ENCODE results near the gene THSD1.
"Not testable (repeated sequence)": the region's sequence is repeated elsewhere in the genome, so short reads cannot be mapped to it uniquely, and the experiment has no call there.

The THSD1 gene

DNA sequence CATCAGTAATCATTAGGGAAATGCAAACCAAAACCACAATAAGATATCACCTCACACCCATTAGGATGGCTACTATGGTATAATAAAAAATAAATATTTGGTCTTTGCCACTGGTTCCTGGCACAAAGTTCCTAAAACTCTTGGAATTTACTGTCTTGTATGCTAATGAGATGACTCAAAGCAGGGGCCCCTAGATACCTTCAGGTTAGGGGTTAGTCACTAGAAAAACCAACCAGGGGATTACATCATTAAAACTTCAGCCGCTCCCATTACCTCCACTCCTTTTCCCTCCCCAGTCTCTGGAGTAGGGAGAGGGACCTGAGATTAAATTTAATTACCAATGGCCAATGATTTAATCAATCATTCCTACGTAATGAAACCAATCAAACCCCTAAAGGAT, 49.6 kb downstream of the THSD1 start:
- Histone ChIP-seq H3K36me3 (ENCODE audit: control insufficient read depth, insufficient read depth, low read length) (no peaks in the 10 kb centered on the region), H3K27me3 (ENCODE audit: control insufficient read depth, insufficient read depth, low read length) (no peaks in the 10 kb centered on the region), H3K9ac (ENCODE audit: low read length) (no peak overlapping the region), H3K4me1 (ENCODE audit: control insufficient read depth, insufficient read depth, low read length) (no peaks in the 10 kb centered on the region), H3K4me3 (ENCODE audit: low read depth, low read length) (no peak overlapping the region), H3K27ac (ENCODE audit: low read depth, low read length) (no peak overlapping the region), H3K9me3 (ENCODE audit: control insufficient read depth, insufficient read depth, low read depth, low read length) (no peaks in the 10 kb centered on the region)

DNA sequence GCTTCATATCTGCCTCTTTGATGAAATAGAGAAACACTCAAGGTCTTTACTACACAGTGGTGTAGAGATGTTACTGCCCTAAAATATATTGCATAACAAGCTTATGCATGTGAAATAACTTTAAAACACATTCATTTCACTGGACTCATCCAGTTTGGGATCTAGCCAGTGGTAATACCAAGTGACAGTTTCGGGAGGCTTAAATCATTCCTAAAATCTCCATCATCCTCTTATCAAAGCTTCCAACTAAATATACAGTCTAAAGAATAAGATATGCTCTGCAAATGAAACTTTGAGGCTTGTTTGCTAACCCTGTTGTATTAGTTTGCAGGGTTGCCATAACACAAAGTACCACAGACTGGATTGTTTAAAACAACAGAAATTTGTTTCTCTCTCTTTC, 52.8 kb downstream of the THSD1 start:
- no peaks in the 10 kb centered on the region for H3K9me3 ChIP-seq (ENCODE audit: control insufficient read depth, insufficient read depth, low read depth, low read length)
- H3K27me3 ChIP-seq (ENCODE audit: control insufficient read depth, insufficient read depth, low read length), result no peaks in the 10 kb centered on the region
- H3K4me3 ChIP-seq (ENCODE audit: low read depth, low read length), result no peak overlapping the region
- H3K4me1 ChIP-seq (ENCODE audit: control insufficient read depth, insufficient read depth, low read length), result no peaks in the 10 kb centered on the region
- H3K9ac ChIP-seq (ENCODE audit: low read length), result no peak overlapping the region
- no peaks in the 10 kb centered on the region for H3K36me3 ChIP-seq (ENCODE audit: control insufficient read depth, insufficient read depth, low read length)
- H3K27ac ChIP-seq (ENCODE audit: low read depth, low read length), result no peak overlapping the region

- H3K9ac ChIP-seq (ENCODE audit: low read length), result no peak overlapping the region
- H3K4me3 ChIP-seq (ENCODE audit: low read depth, low read length), result no peak overlapping the region
Observed at GRCh38 chr13:52348983-52349780, 56.8 kb downstream of the THSD1 start.

DNA sequence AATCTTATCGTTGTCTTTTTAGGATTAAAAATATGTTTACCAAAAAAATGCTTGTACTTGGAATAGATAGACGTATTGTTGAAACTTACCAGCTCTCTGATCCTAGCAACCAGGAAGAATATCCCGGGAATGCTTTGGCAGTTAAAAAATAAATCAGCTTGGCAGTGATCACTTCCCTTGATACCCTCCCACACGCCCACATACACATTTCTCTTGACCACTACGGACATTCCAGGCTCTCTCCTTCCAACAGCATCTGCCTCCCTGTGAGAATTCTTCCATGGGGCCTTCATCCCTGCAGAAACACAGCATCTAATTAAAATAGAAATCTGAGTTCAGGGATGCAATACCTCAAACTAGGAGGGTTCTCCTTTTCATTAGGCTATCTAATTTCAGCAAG, 57.9 kb downstream of the THSD1 start:
- Histone ChIP-seq H3K9me3 (ENCODE audit: control insufficient read depth, insufficient read depth, low read depth, low read length) (no peaks in the 10 kb centered on the region), H3K27ac (ENCODE audit: low read depth, low read length) (no peak overlapping the region), H3K4me1 (ENCODE audit: control insufficient read depth, insufficient read depth, low read length) (no peaks in the 10 kb centered on the region), H3K36me3 (ENCODE audit: control insufficient read depth, insufficient read depth, low read length) (no peaks in the 10 kb centered on the region), H3K27me3 (ENCODE audit: control insufficient read depth, insufficient read depth, low read length) (no peaks in the 10 kb centered on the region), H3K4me3 (ENCODE audit: low read depth, low read length) (no peak overlapping the region), H3K9ac (ENCODE audit: low read length) (no peak overlapping the region)

More at GRCh38 chr13:52348983-52349780, 56.8 kb downstream of the THSD1 start:
- Histone ChIP-seq H3K27me3 (ENCODE audit: control insufficient read depth, insufficient read depth, low read length) (no peaks in the 10 kb centered on the region), H3K4me1 (ENCODE audit: control insufficient read depth, insufficient read depth, low read length) (no peaks in the 10 kb centered on the region), H3K27ac (ENCODE audit: low read depth, low read length) (no peak overlapping the region), H3K36me3 (ENCODE audit: control insufficient read depth, insufficient read depth, low read length) (no peaks in the 10 kb centered on the region), H3K9me3 (ENCODE audit: control insufficient read depth, insufficient read depth, low read depth, low read length) (no peaks in the 10 kb centered on the region)

DNA sequence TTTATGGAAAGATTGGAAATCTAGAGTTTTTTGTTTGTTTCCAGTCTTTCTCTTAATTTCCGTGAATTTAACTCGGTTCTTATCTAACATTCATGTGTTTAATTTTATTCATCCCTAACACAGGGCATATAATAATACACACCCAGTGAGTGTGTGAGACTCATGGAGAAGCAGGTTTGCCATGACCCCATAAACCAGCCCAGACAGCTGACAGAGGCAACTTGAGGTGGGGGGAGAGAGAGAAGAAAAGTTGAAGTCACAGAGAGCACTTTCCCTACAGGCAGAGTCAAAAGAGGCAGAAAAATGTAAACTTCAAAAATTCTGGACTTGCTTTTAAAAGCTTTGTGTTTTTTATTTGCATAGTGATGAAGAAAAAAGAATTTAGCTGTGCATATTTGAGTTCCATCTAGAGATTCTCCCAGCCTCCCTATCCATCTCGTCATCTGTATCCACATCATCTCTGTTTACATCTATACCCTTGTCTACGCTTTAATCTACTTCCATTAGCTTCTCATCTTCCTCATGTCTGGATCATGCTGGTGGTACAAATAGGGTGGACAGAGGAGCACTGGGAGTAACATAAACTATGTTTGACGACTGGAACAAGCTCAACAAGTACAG, 60.2 kb downstream of the THSD1 start:
- Histone ChIP-seq H3K27me3 (ENCODE audit: control insufficient read depth, insufficient read depth, low read length) (no peaks in the 10 kb centered on the region), H3K27ac (ENCODE audit: low read depth, low read length) (no peak overlapping the region), H3K36me3 (ENCODE audit: control insufficient read depth, insufficient read depth, low read length) (no peaks in the 10 kb centered on the region), H3K9me3 (ENCODE audit: control insufficient read depth, insufficient read depth, low read depth, low read length) (no peaks in the 10 kb centered on the region), H3K4me1 (ENCODE audit: control insufficient read depth, insufficient read depth, low read length) (no peaks in the 10 kb centered on the region), H3K9ac (ENCODE audit: low read length) (no peak overlapping the region), H3K4me3 (ENCODE audit: low read depth, low read length) (no peak overlapping the region)

DNA sequence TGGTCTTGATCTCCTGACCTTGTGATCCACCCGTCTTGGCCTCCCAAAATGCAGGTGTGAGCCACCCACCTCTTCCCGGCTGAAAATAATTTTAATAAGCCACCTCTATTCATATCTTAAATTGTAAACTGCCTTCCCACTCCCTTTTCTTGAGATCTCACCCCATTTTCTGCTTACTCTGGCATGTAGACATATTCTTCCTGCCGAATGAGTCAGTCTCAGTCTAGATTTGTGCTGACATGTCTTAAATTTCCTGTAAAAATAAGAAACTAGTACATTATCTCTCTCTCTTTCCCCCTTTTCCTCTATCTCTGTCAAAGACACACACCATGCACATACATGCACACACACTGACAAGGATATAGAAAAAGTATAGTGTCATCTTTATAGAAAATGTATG, 60.9 kb downstream of the THSD1 start:
- Histone ChIP-seq H3K4me3 (ENCODE audit: low read depth, low read length) (no peak overlapping the region), H3K36me3 (ENCODE audit: control insufficient read depth, insufficient read depth, low read length) (no peaks in the 10 kb centered on the region), H3K27ac (ENCODE audit: low read depth, low read length) (no peak overlapping the region), H3K27me3 (ENCODE audit: control insufficient read depth, insufficient read depth, low read length) (no peaks in the 10 kb centered on the region), H3K9me3 (ENCODE audit: control insufficient read depth, insufficient read depth, low read depth, low read length) (no peaks in the 10 kb centered on the region), H3K4me1 (ENCODE audit: control insufficient read depth, insufficient read depth, low read length) (no peaks in the 10 kb centered on the region), H3K9ac (ENCODE audit: low read length) (no peak overlapping the region)

GRCh38 chr13:52344108-52344507, 61.9 kb downstream of the THSD1 start:
- Histone ChIP-seq H3K9ac (ENCODE audit: low read length) (no peak overlapping the region), H3K9me3 (ENCODE audit: control insufficient read depth, insufficient read depth, low read depth, low read length) (no peaks in the 10 kb centered on the region), H3K27me3 (ENCODE audit: control insufficient read depth, insufficient read depth, low read length) (no peaks in the 10 kb centered on the region), H3K27ac (ENCODE audit: low read depth, low read length) (no peak overlapping the region), H3K36me3 (ENCODE audit: control insufficient read depth, insufficient read depth, low read length) (no peaks in the 10 kb centered on the region), H3K4me1 (ENCODE audit: control insufficient read depth, insufficient read depth, low read length) (no peaks in the 10 kb centered on the region), H3K4me3 (ENCODE audit: low read depth, low read length) (no peak overlapping the region)

GRCh38 chr13:52342203-52342602, 63.8 kb downstream of the THSD1 start:
- not testable (repeated sequence) for H3K9me3 ChIP-seq (ENCODE audit: control insufficient read depth, insufficient read depth, low read depth, low read length); H3K36me3 ChIP-seq (ENCODE audit: control insufficient read depth, insufficient read depth, low read length); H3K27me3 ChIP-seq (ENCODE audit: control insufficient read depth, insufficient read depth, low read length); H3K4me3 ChIP-seq (ENCODE audit: low read depth, low read length); H3K9ac ChIP-seq (ENCODE audit: low read length); H3K4me1 ChIP-seq (ENCODE audit: control insufficient read depth, insufficient read depth, low read length); H3K27ac ChIP-seq (ENCODE audit: low read depth, low read length)

GRCh38 chr13:52337828-52338455, 68.0 kb downstream of the THSD1 start:
- H3K27me3 ChIP-seq (ENCODE audit: control insufficient read depth, insufficient read depth, low read length); H3K4me1 ChIP-seq (ENCODE audit: control insufficient read depth, insufficient read depth, low read length); H3K9ac ChIP-seq (ENCODE audit: low read length); H3K36me3 ChIP-seq (ENCODE audit: control insufficient read depth, insufficient read depth, low read length); H3K27ac ChIP-seq (ENCODE audit: low read depth, low read length); H3K4me3 ChIP-seq (ENCODE audit: low read depth, low read length); H3K9me3 ChIP-seq (ENCODE audit: control insufficient read depth, insufficient read depth, low read depth, low read length): not testable (repeated sequence)

DNA sequence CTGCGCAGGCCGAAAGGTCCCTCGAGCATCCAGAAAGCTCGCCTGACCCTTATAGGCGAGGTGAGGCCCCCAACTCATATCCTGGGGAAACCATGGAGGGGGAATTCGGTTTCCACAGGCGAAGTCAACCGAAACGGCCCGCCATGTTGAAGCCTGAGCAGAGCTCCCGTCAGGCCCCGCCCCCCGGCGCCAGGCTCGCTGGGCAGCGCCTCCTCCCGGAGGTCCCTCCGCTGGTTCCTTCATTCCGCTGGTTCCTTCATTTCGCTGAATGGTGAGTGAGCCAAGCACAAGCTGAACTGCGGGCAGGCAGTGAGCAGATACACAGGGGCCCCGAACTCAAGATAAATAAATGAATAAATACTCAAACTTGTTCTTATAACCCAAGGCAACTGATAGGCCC, 71.9 kb downstream of the THSD1 start:
- H3K36me3 ChIP-seq (ENCODE audit: control insufficient read depth, insufficient read depth, low read length); H3K4me1 ChIP-seq (ENCODE audit: control insufficient read depth, insufficient read depth, low read length); H3K9ac ChIP-seq (ENCODE audit: low read length); H3K27ac ChIP-seq (ENCODE audit: low read depth, low read length); H3K27me3 ChIP-seq (ENCODE audit: control insufficient read depth, insufficient read depth, low read length); H3K4me3 ChIP-seq (ENCODE audit: low read depth, low read length); H3K9me3 ChIP-seq (ENCODE audit: control insufficient read depth, insufficient read depth, low read depth, low read length): not testable (repeated sequence)

DNA sequence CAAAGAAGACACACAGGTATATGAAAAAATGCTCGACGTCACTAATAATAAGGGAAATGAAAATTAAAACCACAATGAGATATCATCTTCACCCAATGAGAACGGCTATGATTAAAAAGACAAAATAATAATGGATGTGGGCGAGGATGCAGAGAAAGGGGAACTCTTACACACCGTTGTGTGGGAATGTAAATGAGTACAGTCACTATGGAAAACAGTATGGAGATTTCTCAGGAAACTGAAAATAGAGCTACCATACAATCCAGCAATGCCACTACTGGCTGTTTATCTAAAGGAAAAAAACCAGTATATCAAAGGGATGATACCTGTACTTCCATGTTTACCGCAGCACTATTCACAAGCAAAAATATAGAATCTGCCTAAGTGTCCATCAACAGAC, 74.1 kb downstream of the THSD1 start:
- H3K9ac ChIP-seq (ENCODE audit: low read length); H3K4me1 ChIP-seq (ENCODE audit: control insufficient read depth, insufficient read depth, low read length); H3K27me3 ChIP-seq (ENCODE audit: control insufficient read depth, insufficient read depth, low read length); H3K4me3 ChIP-seq (ENCODE audit: low read depth, low read length); H3K36me3 ChIP-seq (ENCODE audit: control insufficient read depth, insufficient read depth, low read length); H3K27ac ChIP-seq (ENCODE audit: low read depth, low read length); H3K9me3 ChIP-seq (ENCODE audit: control insufficient read depth, insufficient read depth, low read depth, low read length): not testable (repeated sequence)

Measured in HUES6 (cell line).